LNCaP clone FGC (cell line): ENCODE data around the gene RINL.
"Not testable (repeated sequence)": the region's sequence is repeated elsewhere in the genome, so short reads cannot be mapped to it uniquely, and the experiment has no call there.

Experiments used
- DNase-seq: peaks from one replicate; pipeline ENCODE4 v3.0.0-alpha.2; 2011; ENCODE audit warnings: low read depth
- H3K4me3 ChIP-seq: 2 replicates; pipeline ENCODE4 v1.5.1; 2011; ENCODE audit warnings: mild to moderate bottlenecking, low read depth, low read length, control low read depth
- CTCF ChIP-seq: IDR thresholded peaks from 2 replicates; pipeline ENCODE4 v1.5.1; 2012; ENCODE audit warnings: mild to moderate bottlenecking; ENCODE audit not compliant: control insufficient read depth, insufficient read depth; ENCODE audit errors: extremely low read depth

RINL gene

GRCh38 chr19:38888876-38889275 lies 10.8 kb upstream of the RINL start:
- DNase-seq, result no peak
- no peak overlapping the region for H3K4me3 ChIP-seq
- no peak for TF ChIP-seq CTCF

GRCh38 chr19:38884691-38885090 lies 6.6 kb upstream of the RINL start:
- not testable (repeated sequence) for DNase-seq, H3K4me3 ChIP-seq

- no peak for DNase-seq
- no peak for TF ChIP-seq CTCF
- no peak overlapping the region for H3K4me3 ChIP-seq
These were observed 5.2 kb upstream of the RINL start for GRCh38 chr19:38883286-38883685.

GRCh38 chr19:38880882-38881609 lies 3.0 kb upstream of the RINL start:
- no peak for TF ChIP-seq CTCF
- no peak for DNase-seq
- no peak overlapping the region for H3K4me3 ChIP-seq

GRCh38 chr19:38880076-38880881 lies 2.2 kb upstream of the RINL start:
- no peak for DNase-seq

GRCh38 chr19:38879400-38879751 lies 1.3 kb upstream of the RINL start:
- no peak for DNase-seq
- no peak overlapping the region for H3K4me3 ChIP-seq
- TF ChIP-seq CTCF, result no peak

More at GRCh38 chr19:38880076-38880881, 2.2 kb upstream of the RINL start:
- H3K4me3 ChIP-seq, result no peak overlapping the region
- TF ChIP-seq CTCF, result no peak

GRCh38 chr19:38878575-38879399 lies 712 bp upstream of the RINL start:
- TF ChIP-seq CTCF, result no peak
- no peak for DNase-seq
- no peak overlapping the region for H3K4me3 ChIP-seq
